HG03520 (cell line): Measurements from ENCODE around the gene ZNF438.
"Not testable (repeated sequence)": the region's sequence is repeated elsewhere in the genome, so short reads cannot be mapped to it uniquely, and the experiment has no call there.

Source experiments
- ATAC-seq: cut with Tn5 transposase; IDR thresholded peaks from one replicate; pipeline ENCODE4 v1.9.1; 2021; ENCODE audit warnings: mild to moderate bottlenecking, moderate library complexity; ENCODE audit not compliant: unreplicated experiment

Gene ZNF438

GRCh38 chr10:31031558-31032257 lies at the start of gene ZNF438:
TSS of gene ZNF438 (minus strand) at chr10:31031865. CDS start at chr10:30877034, 154,831 bp downstream.
- ATAC-seq, result peak; percentile 78

GRCh38 chr10:31076610-31076988 lies 44.9 kb upstream of the ZNF438 start:
- ATAC-seq, result no peak

- no peak for ATAC-seq
Measured at GRCh38 chr10:31075881-31076609, 44.4 kb upstream of the ZNF438 start.

GRCh38 chr10:31075434-31075833 lies 43.8 kb upstream of the ZNF438 start:
- ATAC-seq, result no peak

- no peak for ATAC-seq
Measured at GRCh38 chr10:31074722-31075086, 43.0 kb upstream of the ZNF438 start.

GRCh38 chr10:31073996-31074721 lies 42.5 kb upstream of the ZNF438 start:
- ATAC-seq, result no peak

GRCh38 chr10:31073211-31073610 lies 41.5 kb upstream of the ZNF438 start:
- no peak for ATAC-seq

- no peak for ATAC-seq
Measured at GRCh38 chr10:31072451-31072850, 40.8 kb upstream of the ZNF438 start.

- no peak for ATAC-seq
Measured at GRCh38 chr10:31071232-31072005, 39.8 kb upstream of the ZNF438 start.

GRCh38 chr10:31070691-31071090 lies 39.0 kb upstream of the ZNF438 start:
- ATAC-seq, result no peak

- ATAC-seq, result no peak
Measured at GRCh38 chr10:31070025-31070424, 38.4 kb upstream of the ZNF438 start.

- ATAC-seq, result no peak
Measured at GRCh38 chr10:31069411-31069810, 37.7 kb upstream of the ZNF438 start.

GRCh38 chr10:31064348-31064747 lies 32.7 kb upstream of the ZNF438 start:
- no peak for ATAC-seq

GRCh38 chr10:31063841-31064240 lies 32.2 kb upstream of the ZNF438 start:
- ATAC-seq, result no peak

GRCh38 chr10:31062856-31063255 lies 31.2 kb upstream of the ZNF438 start:
- ATAC-seq, result no peak

GRCh38 chr10:31061941-31062340 lies 30.3 kb upstream of the ZNF438 start:
- no peak for ATAC-seq

- no peak for ATAC-seq
Measured at GRCh38 chr10:31058795-31059703, 27.4 kb upstream of the ZNF438 start.

- not testable (repeated sequence) for ATAC-seq
Measured at GRCh38 chr10:31056678-31057077, 25.0 kb upstream of the ZNF438 start.

- ATAC-seq, result no peak
Measured at GRCh38 chr10:31055573-31056251, 24.0 kb upstream of the ZNF438 start.
